Cardiac fibroblast (primary cell): Measurements from ENCODE around the gene OR5L1.

Source experiments
- DNase-seq, 2 donors: peaks; one replicate each; pipeline versions ENCODE4 v3.0.0 to v3.0.0-alpha.2; 2010; ENCODE audit warnings: low read depth in 2 of 2
- H3K4me3 ChIP-seq, 2 donors: replicated peaks in 1 of 2; 1 replicate in 1 of 2; 2 replicates in 1 of 2; pipeline ENCODE4 v1.5.1; 2011; ENCODE audit warnings: low read depth in 2 of 2, low read length in 2 of 2, mild to moderate bottlenecking in 2 of 2, moderate library complexity in 1 of 2
- CTCF ChIP-seq: IDR thresholded peaks from one replicate; pipeline ENCODE4 v1.5.1; 2011; ENCODE audit warnings: low read depth, mild to moderate bottlenecking, low read length, inconsistent platforms

The OR5L1 gene

GRCh38 chr11:55826919-55827318 lies 15.8 kb downstream of the OR5L1 start, which contains the start of gene OR5L2:
Gene OR5L2 (plus strand): TSS chr11:55827219. CDS start chr11:55827219, 0 bp downstream.
- DNase-seq = no peak
- no peak within 1 kb of the TSS for H3K4me3 ChIP-seq
- TF ChIP-seq CTCF = no peak

GRCh38 chr11:55838452-55838851 lies 27.3 kb downstream of the OR5L1 start, which contains the start of gene OR5D16:
Gene OR5D16 (plus strand): TSS chr11:55838752. CDS start chr11:55838752, 0 bp downstream.
- no peak within 1 kb of the TSS for H3K4me3 ChIP-seq
- DNase-seq = no peak
- TF ChIP-seq CTCF = no peak

GRCh38 chr11:55847453-55847852 lies 36.3 kb downstream of the OR5L1 start:
- H3K4me3 ChIP-seq = no peak overlapping the region
- DNase-seq = no peak
- TF ChIP-seq CTCF = no peak

- DNase-seq = no peak
- TF ChIP-seq CTCF = no peak
- H3K4me3 ChIP-seq = no peak overlapping the region
Observed at GRCh38 chr11:55849037-55849436, 37.9 kb downstream of the OR5L1 start.

GRCh38 chr11:55852141-55852540 lies 41.0 kb downstream of the OR5L1 start:
- H3K4me3 ChIP-seq = no peak overlapping the region
- no peak for TF ChIP-seq CTCF
- DNase-seq = no peak

GRCh38 chr11:55854704-55855103 lies 43.5 kb downstream of the OR5L1 start:
- no peak for TF ChIP-seq CTCF

More at GRCh38 chr11:55854704-55855103, 43.5 kb downstream of the OR5L1 start:
- H3K4me3 ChIP-seq = no peak overlapping the region
- DNase-seq = no peak
